Activated CD4-positive, alpha-beta T cell treated with anti-CD3 and anti-CD28 coated beads, Interleukin-2, amount 10 ng/mL, durations not matched to agents 24 days and 14 days (primary cell): ENCODE measurements around the gene ZMYND12. TPM values are rescaled to one million over a fixed set of nuclear protein-coding genes. Genes with fewer than 3 reads are reported as not detected.
A peak's percentile ranks its signal among the peaks of the same experiment; 100 is the strongest.
"Not testable (repeated sequence)": the region's sequence is repeated elsewhere in the genome, so short reads cannot be mapped to it uniquely, and the experiment has no call there.

Experiments used
- DNase-seq: peaks from one replicate; pipeline ENCODE4 v3.0.0; 2022
- H3K27ac Mint-ChIP-seq: one replicate; pipeline ENCODE4 v1.8.0; 2022; ENCODE audit warnings: mild to moderate bottlenecking, mixed read lengths
- H3K27me3 Mint-ChIP-seq: one replicate; pipeline ENCODE4 v1.8.0; 2022; ENCODE audit warnings: mixed read lengths
- H3K36me3 Mint-ChIP-seq: one replicate; pipeline ENCODE4 v1.8.0; 2022; ENCODE audit warnings: low read depth, mild to moderate bottlenecking, mixed read lengths
- H3K4me1 Mint-ChIP-seq: one replicate; pipeline ENCODE4 v1.8.0; 2021; ENCODE audit warnings: mixed read lengths
- H3K4me3 Mint-ChIP-seq: one replicate; pipeline ENCODE4 v1.8.0; 2022; ENCODE audit warnings: mild to moderate bottlenecking, moderate library complexity, mixed read lengths
- H3K9me3 Mint-ChIP-seq: one replicate; pipeline ENCODE4 v1.8.0; 2021; ENCODE audit warnings: mixed read lengths
- intact Hi-C: fragments of 100-400 bp; cut with micrococcal nuclease; formaldehyde crosslinking; loops from one replicate; pipeline ENCODE4 v1.15.1; 2023
- total RNA-seq: library from RNA; stranded (reverse); gene quantifications from 2 replicates; pipeline ENCODE4 v1.2.3, GENCODE V29; 2022

ZMYND12 gene, protein sequence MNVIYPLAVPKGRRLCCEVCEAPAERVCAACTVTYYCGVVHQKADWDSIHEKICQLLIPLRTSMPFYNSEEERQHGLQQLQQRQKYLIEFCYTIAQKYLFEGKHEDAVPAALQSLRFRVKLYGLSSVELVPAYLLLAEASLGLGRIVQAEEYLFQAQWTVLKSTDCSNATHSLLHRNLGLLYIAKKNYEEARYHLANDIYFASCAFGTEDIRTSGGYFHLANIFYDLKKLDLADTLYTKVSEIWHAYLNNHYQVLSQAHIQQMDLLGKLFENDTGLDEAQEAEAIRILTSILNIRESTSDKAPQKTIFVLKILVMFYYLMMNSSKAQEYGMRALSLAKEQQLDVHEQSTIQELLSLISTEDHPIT
- 0.12 TPM in 1 of 2 replicates, not detected in the other for total RNA-seq

DNA sequence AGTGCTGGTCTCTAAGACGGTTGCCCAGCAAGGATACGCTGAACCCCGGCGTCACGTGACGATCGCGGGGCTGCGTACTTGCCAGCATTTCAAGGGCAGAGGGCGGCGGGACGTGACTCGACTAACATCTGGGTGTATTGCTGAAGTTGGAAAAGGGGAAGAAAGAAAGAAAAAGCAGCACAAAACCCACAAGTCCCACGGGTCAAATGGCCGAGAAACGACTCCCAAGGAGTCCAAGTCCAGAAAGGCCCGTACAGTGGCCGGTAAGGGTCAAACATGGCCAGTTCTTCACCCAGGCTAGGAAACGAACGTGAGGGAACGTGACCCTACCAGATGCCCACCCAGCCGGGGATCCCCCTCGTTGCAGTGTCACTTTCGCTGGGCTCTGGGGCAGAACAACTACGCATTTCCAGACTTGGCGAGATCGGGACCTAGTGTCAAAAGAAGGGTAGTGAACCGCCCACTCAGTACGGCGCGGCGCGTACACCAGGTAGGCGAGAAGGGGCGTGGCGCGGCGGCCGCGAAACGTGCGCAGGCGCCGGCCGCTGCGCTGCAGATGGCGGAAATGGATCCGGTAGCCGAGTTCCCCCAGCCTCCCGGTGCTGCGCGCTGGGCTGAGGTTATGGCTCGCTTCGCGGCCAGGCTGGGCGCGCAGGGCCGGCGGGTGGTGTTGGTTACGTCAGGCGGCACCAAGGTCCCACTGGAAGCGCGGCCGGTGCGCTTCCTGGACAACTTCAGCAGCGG, at the start of gene ZMYND12, which contains the start of gene PPCS:
Gene ZMYND12, minus strand, starts transcription at position 13 of the 744 bp plus-strand sequence. CDS start 25 bp downstream, outside the sequence.
Gene PPCS, plus strand, starts transcription at position 534 of the 744 bp plus-strand sequence. Its CDS starts 23 bp downstream, at position 557.
- intact Hi-C loops = loop anchor here (1.0 to 10.0 kb wide), 3 partner anchors 121 to 469 kb away; partner anchors contain the start of genes FOXJ3 and PPIH
- peak within 1 kb of the TSS; percentile 98 for H3K27ac Mint-ChIP-seq
- H3K27me3 Mint-ChIP-seq = peaks cover 3% of the 10 kb centered on the region
- no peaks in the 10 kb centered on the region for H3K9me3 Mint-ChIP-seq
- DNase-seq = peak; percentile 97
- H3K4me1 Mint-ChIP-seq = peaks cover 23% of the 10 kb centered on the region
- peaks cover 34% of the 10 kb centered on the region for H3K36me3 Mint-ChIP-seq
- peak within 1 kb of the TSS; percentile 93 for H3K4me3 Mint-ChIP-seq

DNA sequence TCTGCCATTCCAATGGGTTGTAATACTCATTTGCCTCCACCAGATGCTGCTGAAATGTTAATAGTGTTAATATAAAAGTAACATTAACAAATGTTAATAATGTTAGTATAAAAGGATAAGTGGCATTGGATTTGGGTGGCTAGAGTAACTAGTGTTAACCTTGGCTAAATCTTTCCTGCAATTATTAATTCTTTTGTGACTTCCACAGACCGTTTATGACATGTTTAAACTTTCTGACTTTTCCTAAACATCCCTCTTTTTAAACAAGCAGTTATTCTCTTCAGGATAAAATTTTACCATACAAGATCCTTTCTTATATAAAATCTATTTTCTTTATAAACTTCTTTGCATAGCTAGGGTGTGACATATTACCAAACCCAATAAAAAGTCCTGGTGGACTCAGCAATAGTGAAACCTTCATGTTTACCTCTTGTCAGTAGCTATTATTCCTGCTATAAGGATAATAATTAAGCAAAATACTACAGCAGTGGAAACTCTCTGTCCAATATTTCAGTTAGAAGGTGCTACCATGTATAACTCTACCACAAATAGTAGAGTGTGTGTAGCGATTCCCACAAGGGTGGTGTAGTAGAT, 48.8 kb upstream of the ZMYND12 start:
- no peak for DNase-seq
- Mint-ChIP-seq H3K27me3 (no peaks in the 10 kb centered on the region), H3K4me3 (no peak overlapping the region), H3K4me1 (no peaks in the 10 kb centered on the region), H3K9me3 (peaks cover 3% of the 10 kb centered on the region), H3K27ac (no peak overlapping the region), H3K36me3 (no peaks in the 10 kb centered on the region)
- intact Hi-C loops = no loop called here

DNA sequence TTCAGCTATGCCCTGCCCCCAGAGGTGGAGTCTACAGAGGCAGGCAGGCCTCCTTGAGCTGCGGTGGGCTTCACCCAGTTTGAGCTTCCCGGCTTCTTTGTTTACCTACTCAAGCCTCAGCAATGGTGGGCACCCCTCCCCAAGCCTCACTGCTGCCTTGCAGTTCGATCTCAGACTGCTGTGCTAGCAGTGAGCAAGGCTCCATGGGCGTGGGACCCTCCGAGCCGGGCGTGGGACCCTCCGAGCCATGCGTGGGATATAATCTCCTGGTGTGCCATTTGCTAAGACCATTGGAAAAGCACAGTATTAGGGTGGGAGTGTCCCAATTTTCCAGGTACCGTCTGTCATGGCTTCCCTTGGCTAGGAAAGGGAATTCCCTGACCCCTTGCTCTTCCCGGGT, 46.2 kb upstream of the ZMYND12 start:
- H3K9me3 Mint-ChIP-seq, H3K36me3 Mint-ChIP-seq, H3K27me3 Mint-ChIP-seq, intact Hi-C loops, DNase-seq, H3K27ac Mint-ChIP-seq, H3K4me1 Mint-ChIP-seq, H3K4me3 Mint-ChIP-seq: not testable (repeated sequence)

DNA sequence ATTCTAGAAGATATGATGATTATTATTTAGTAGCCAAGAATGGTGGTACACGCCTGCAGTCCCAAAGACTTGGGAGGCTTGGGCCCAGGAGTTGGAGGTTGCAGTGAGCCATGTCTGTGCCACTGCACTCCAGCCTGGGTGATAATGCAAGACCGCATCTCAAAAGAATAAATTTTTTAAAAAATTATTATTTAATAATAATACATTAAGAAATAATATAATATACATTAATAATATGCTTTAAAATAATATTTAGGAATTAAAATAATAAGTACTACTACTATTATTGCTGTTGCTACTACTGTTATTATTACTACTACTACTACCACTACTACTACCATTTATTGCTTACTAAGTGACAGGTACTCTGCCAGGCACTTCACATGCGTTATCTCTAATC, 34.4 kb upstream of the ZMYND12 start:
- DNase-seq = no peak
- no peak overlapping the region for H3K4me3 Mint-ChIP-seq
- H3K27ac Mint-ChIP-seq = no peak overlapping the region
- no peaks in the 10 kb centered on the region for H3K36me3 Mint-ChIP-seq
- no peaks in the 10 kb centered on the region for H3K9me3 Mint-ChIP-seq
- H3K4me1 Mint-ChIP-seq = no peaks in the 10 kb centered on the region
- intact Hi-C loops = no loop called here
- no peaks in the 10 kb centered on the region for H3K27me3 Mint-ChIP-seq

DNA sequence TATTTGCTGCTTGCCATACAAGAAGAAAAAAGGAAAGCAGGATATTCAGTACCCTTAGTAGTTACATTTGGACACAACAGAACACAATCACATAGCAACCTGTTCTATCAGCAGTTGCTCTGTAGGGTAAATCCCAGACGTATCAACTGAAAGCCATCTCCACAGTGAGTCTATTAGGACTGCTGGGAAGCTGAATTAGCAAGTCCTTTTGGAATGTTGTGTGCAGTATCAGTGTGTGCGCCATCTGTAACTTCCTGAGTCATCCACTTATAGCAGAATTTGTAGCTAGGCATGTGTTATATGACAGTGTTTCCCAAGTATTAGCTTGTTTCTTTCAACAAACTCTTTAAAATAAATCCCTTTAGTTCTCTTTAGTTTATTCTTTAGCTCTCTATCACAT, 28.6 kb upstream of the ZMYND12 start:
- H3K4me3 Mint-ChIP-seq = no peak overlapping the region
- no peaks in the 10 kb centered on the region for H3K36me3 Mint-ChIP-seq
- no peaks in the 10 kb centered on the region for H3K4me1 Mint-ChIP-seq
- intact Hi-C loops = no loop called here
- H3K27me3 Mint-ChIP-seq = no peaks in the 10 kb centered on the region
- no peak overlapping the region for H3K27ac Mint-ChIP-seq
- H3K9me3 Mint-ChIP-seq = no peaks in the 10 kb centered on the region
- DNase-seq = no peak

DNA sequence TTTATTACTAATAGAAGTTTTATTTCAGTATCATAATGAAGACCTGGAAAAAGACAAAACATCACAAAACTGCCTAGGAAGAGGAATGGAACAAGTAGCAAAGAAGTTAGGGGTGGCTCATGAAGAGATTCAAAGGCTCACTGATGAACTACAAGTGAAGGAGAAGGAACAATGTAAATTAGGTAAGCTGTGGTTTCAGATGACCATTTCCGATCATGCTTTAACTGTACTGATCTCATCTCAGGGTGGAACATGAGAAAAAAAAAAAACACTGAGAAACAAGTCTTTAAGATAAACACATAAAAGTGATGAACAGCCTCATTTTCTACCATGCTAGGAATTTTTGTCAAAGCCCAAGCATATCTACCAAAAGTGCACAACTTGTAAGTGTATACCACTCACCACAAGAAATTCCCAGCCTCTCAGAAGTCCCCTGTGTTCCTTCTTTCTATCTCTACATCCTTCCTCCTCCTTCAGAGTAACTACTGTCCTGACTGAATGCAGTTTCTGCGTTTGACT, 26.9 kb upstream of the ZMYND12 start:
- DNase-seq = peak; percentile 43
- H3K27ac Mint-ChIP-seq = no peak overlapping the region

DNA sequence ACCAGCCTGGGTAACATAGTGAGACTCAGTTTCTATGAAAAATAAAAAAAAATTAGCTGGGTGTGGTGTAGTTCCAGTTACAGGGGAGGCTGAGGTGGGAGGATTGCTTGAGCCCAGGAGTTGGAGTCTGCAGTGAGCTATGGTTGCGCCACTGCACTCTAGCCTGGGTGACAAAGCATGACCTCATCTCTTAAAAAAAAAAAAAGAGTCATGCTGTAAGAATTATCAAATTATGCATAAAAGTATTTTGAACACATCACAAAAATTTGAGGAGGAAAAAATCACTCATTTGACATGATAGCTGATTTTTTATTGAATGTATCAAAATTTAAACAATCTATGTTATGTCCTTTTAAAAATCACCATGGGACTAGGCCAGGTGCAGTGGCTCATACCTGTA, 25.1 kb upstream of the ZMYND12 start:
- Mint-ChIP-seq H3K9me3 (no peaks in the 10 kb centered on the region), H3K27me3 (no peaks in the 10 kb centered on the region), H3K4me1 (no peaks in the 10 kb centered on the region), H3K4me3 (no peak overlapping the region), H3K36me3 (no peaks in the 10 kb centered on the region), H3K27ac (no peak overlapping the region)
- intact Hi-C loops = no loop called here
- no peak for DNase-seq

More for the DNA sequence above, 26.9 kb upstream of the ZMYND12 start:
- H3K27me3 Mint-ChIP-seq = no peaks in the 10 kb centered on the region
- no peak overlapping the region for H3K4me3 Mint-ChIP-seq
- H3K9me3 Mint-ChIP-seq = no peaks in the 10 kb centered on the region
- no peaks in the 10 kb centered on the region for H3K36me3 Mint-ChIP-seq
- no peaks in the 10 kb centered on the region for H3K4me1 Mint-ChIP-seq
- intact Hi-C loops = no loop called here

DNA sequence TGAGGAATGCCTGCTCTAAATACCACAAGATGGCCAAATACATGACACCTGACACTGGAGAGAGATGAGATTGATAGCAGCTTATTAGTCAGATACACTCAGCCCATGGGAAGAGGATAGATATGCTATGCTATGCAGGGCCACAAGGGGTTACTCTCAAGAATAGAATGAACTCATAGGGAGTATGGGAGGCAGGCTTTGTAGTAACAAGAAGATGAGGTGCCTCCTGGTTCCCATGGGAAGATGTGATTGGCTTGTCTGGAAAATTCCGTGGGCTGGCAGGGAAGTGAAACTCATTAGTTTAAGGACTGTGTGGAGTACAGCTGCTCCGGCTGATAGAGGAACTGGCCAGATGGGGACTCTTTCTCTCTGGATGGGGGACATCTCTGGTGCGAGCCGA, 23.8 kb upstream of the ZMYND12 start:
- no peak overlapping the region for H3K27ac Mint-ChIP-seq
- no peak overlapping the region for H3K4me3 Mint-ChIP-seq
- DNase-seq = no peak
- intact Hi-C loops = no loop called here
- no peaks in the 10 kb centered on the region for H3K9me3 Mint-ChIP-seq
- H3K4me1 Mint-ChIP-seq = no peaks in the 10 kb centered on the region
- H3K36me3 Mint-ChIP-seq = no peaks in the 10 kb centered on the region
- H3K27me3 Mint-ChIP-seq = peaks cover 5% of the 10 kb centered on the region

DNA sequence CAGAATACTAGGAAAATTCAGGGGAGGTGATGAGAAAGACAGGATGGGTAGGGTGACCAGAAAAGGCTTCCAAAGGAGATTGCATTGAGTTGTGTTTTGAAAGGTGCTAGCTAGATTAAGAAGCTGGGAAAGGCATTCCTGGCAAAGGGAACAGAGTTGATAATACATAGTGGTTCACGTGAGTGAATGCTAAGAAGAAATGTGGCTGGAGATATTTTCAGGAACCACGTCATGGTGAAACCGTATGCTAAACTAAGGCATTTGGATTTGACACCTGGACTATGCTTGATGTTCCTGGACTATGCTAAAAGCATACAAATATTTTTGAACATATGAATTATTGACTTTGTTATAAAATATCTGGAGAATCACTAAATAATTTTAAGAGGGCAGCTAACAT, 22.0 kb upstream of the ZMYND12 start:
- intact Hi-C loops = no loop called here

DNA sequence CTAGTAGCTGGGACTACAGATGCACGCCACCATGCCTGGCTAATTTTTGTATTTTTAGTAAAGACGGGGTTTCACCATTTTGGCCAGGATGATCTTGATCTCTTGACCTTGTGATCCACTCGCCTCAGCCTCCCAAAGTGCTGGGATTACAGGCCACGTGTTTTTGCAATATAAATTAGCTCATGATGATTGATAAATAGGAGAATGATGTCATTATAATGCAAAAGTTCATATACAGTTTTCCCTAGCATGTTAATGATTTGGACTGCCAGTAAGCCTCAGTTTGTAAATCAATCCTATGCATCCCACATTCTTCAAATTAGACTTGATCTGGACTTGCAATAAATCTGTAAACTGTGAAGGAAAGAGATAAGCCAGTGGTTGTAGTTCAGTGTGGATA, 21.5 kb upstream of the ZMYND12 start:
- H3K4me3 Mint-ChIP-seq, H3K27me3 Mint-ChIP-seq, H3K4me1 Mint-ChIP-seq, DNase-seq, intact Hi-C loops, H3K27ac Mint-ChIP-seq, H3K36me3 Mint-ChIP-seq, H3K9me3 Mint-ChIP-seq: not testable (repeated sequence)

More for the DNA sequence above, 22.0 kb upstream of the ZMYND12 start:
- Mint-ChIP-seq H3K27me3 (peaks cover 6% of the 10 kb centered on the region), H3K27ac (no peak overlapping the region), H3K4me1 (no peaks in the 10 kb centered on the region), H3K36me3 (no peaks in the 10 kb centered on the region), H3K9me3 (no peaks in the 10 kb centered on the region), H3K4me3 (no peak overlapping the region)
- no peak for DNase-seq

DNA sequence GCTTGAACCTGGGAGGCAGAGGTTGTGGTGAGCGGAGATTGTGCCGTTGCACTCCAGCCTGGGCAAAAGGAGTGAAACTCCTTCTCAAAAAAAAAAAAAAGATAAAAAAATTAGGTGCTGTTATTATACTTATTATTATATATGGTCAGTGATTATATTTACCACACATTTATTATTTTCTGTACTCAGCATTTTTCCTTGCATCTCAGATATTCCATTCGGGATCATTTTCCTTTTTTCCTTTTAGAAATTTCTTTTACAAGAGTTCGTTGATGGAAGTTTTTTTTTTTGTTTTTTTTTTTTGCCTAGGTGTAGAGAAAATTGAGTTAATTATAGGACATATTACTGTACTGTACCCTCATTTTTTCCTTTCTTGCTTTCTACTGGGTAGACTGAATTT, 20.8 kb upstream of the ZMYND12 start:
- Mint-ChIP-seq H3K4me3 (no peak overlapping the region), H3K4me1 (no peaks in the 10 kb centered on the region), H3K36me3 (no peaks in the 10 kb centered on the region), H3K27me3 (peaks cover 6% of the 10 kb centered on the region), H3K27ac (no peak overlapping the region), H3K9me3 (no peaks in the 10 kb centered on the region)
- DNase-seq = no peak
- intact Hi-C loops = no loop called here

DNA sequence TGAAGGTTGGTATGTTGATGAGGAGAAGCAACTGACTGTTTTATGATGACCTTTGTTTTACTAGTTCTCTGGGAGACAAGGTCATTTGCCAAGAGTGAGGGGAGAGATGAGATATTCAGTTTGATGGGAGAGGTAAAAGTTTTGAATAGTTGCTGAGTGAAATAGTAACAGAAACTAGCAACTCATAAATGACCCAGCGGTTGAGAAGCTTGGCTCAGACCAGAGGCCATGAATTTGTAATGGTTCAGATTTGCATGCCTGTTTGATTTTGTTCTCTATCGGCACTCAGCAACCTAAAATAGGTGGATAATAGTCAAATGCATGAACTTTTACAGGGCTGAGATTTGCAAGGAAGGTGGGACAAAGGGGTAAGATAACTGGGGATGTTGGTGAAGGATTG, 13.9 kb upstream of the ZMYND12 start:
- peaks cover 15% of the 10 kb centered on the region for H3K27me3 Mint-ChIP-seq
- H3K4me3 Mint-ChIP-seq = no peak overlapping the region
- no peaks in the 10 kb centered on the region for H3K36me3 Mint-ChIP-seq
- intact Hi-C loops = loop anchor here (10.0 kb wide), 1 partner anchor 375 kb away; the partner anchor contains the start of gene ZNF691
- no peaks in the 10 kb centered on the region for H3K4me1 Mint-ChIP-seq
- no peaks in the 10 kb centered on the region for H3K9me3 Mint-ChIP-seq
- no peak overlapping the region for H3K27ac Mint-ChIP-seq
- DNase-seq = no peak

DNA sequence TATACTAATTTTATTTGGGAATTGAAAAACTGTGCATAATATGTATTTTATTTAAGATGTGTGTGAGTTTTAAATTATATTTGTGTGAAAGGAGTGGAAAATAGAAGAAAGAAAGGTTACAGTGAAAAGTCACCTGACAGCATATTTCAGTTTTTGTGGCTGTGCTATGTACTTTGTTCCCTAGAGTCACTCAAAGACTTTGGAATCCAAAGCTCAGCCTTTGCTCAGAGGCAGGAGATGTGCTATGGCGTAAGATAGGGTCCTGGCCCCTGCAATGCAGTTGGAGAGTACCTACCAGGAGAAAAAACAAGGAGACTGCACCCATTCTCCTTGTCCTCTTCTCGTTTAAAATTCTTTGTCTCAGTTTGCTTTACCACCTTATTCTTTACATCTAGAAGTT, 10.2 kb upstream of the ZMYND12 start:
- H3K27me3 Mint-ChIP-seq = peaks cover 20% of the 10 kb centered on the region
- peaks cover 15% of the 10 kb centered on the region for H3K4me1 Mint-ChIP-seq
- no peak overlapping the region for H3K27ac Mint-ChIP-seq
- DNase-seq = no peak
- no peaks in the 10 kb centered on the region for H3K9me3 Mint-ChIP-seq
- no peak overlapping the region for H3K4me3 Mint-ChIP-seq
- intact Hi-C loops = loop anchor here (10.0 kb wide), 1 partner anchor 379 kb away; the partner anchor contains the start of gene ZNF691
- peaks cover 5% of the 10 kb centered on the region for H3K36me3 Mint-ChIP-seq
